Measurements from ENCODE around the gene PRR30.

DNA sequence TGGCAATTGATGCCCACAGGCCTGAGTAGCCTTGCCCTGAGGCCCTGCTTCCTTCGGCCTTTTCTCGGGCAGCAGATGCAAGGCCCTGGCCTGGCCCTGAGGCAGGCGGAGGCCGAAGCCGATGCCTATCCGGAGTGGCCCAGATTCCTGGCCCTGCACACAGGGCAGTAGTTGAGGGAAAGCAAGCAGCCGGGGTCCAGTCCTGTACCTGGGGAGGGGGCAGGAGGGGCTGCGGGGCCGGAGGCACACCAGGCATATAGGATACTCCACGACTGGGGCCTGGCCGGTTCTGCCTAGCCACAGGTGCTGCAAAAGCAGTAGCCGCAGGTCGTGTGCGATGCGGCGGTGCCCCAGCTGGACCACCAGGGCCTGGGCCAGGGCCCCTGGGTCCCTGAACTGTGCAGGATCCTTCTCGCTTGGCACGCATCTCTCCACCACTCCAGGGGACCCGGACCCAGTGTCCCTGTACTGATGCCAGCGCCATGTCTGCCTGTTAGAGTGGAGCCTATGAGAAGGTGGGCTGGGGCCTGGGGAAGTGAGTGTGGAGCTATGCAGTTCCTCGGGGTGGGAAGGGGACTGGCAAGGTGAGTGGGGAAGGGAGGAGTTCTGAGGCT, 1.8 kb downstream of the PRR30 start:
- TF ChIP-seq FOXM1 (IDR thresholded peaks at IDR 0.05; ENCODE audit: borderline replicate concordance, low read depth) (no peak), EP300 (IDR thresholded peaks at IDR 0.05; ENCODE audit: borderline replicate concordance) (no peak), RAD21 (IDR thresholded peaks at IDR 0.05; ENCODE audit: low read depth) (no peak), TEAD4 (IDR thresholded peaks at IDR 0.05) (no peak), CREB1 (IDR thresholded peaks at IDR 0.05; ENCODE audit: low read depth) (no peak), TAF1 (IDR thresholded peaks at IDR 0.05; ENCODE audit: low read depth) (no peak), ZBTB7A (IDR thresholded peaks at IDR 0.05; ENCODE audit: low read depth) (no peak)
- TF ChIP-seq, protein P1, sequence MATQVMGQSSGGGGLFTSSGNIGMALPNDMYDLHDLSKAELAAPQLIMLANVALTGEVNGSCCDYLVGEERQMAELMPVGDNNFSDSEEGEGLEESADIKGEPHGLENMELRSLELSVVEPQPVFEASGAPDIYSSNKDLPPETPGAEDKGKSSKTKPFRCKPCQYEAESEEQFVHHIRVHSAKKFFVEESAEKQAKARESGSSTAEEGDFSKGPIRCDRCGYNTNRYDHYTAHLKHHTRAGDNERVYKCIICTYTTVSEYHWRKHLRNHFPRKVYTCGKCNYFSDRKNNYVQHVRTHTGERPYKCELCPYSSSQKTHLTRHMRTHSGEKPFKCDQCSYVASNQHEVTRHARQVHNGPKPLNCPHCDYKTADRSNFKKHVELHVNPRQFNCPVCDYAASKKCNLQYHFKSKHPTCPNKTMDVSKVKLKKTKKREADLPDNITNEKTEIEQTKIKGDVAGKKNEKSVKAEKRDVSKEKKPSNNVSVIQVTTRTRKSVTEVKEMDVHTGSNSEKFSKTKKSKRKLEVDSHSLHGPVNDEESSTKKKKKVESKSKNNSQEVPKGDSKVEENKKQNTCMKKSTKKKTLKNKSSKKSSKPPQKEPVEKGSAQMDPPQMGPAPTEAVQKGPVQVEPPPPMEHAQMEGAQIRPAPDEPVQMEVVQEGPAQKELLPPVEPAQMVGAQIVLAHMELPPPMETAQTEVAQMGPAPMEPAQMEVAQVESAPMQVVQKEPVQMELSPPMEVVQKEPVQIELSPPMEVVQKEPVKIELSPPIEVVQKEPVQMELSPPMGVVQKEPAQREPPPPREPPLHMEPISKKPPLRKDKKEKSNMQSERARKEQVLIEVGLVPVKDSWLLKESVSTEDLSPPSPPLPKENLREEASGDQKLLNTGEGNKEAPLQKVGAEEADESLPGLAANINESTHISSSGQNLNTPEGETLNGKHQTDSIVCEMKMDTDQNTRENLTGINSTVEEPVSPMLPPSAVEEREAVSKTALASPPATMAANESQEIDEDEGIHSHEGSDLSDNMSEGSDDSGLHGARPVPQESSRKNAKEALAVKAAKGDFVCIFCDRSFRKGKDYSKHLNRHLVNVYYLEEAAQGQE (IDR thresholded peaks at IDR 0.05; ENCODE audit: low read depth): no peak
- TF ChIP-seq, protein P2, sequence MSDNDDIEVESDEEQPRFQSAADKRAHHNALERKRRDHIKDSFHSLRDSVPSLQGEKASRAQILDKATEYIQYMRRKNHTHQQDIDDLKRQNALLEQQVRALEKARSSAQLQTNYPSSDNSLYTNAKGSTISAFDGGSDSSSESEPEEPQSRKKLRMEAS (IDR thresholded peaks at IDR 0.05): no peak
